IMR-90 (cell line): ENCODE results near the gene COL23A1. TPM values are rescaled to one million over a fixed set of nuclear protein-coding genes. Genes with fewer than 3 reads are reported as not detected.

ENCODE experiments used
- ATAC-seq: fragments of 200-7000 bp; cut with Tn5 transposase; 2 replicates; pipeline ENCODE4 v1.9.1; 2020; ENCODE audit warnings: low read depth, mild to moderate bottlenecking, moderate library complexity
- BruUV-seq: library from RNA; stranded (reverse); fragments of 400-500 nt; replicated peaks from 2 replicates; lab custom pipeline; 2021; lab: Mats Ljungman, UMichigan
- CTCF ChIA-PET: fragments of 300-600 bp; formaldehyde crosslinking; extraction: SDS; loops from one replicate; lab custom pipeline; 2021; ENCODE audit warnings: antibody characterized with exemption; lab: Yijun Ruan, JAX
- POLR2A ChIA-PET: fragments of 300-600 bp; sonication (Branson Sonifier 250); formaldehyde crosslinking; loops from one replicate; lab custom pipeline; 2022; ENCODE audit warnings: antibody characterized with exemption; ENCODE audit not compliant: unreplicated experiment; lab: Charles Lee
- DNase-seq: peaks from one replicate; pipeline ENCODE4 v3.0.0; 2013
- H2AFZ ChIP-seq: replicated peaks from 2 replicates; pipeline ENCODE3; 2013; ENCODE audit warnings: low read length, mild to moderate bottlenecking; ENCODE audit not compliant: poor library complexity
- H2AK5ac ChIP-seq: 2 replicates; pipeline ENCODE4 v1.6.1; 2013; ENCODE audit warnings: low read depth, low read length, inconsistent platforms
- H2AK9ac ChIP-seq: replicated peaks from 2 replicates; pipeline ENCODE3; 2013; ENCODE audit warnings: mild to moderate bottlenecking, low read depth, low read length, moderate library complexity; ENCODE audit not compliant: poor library complexity
- H2BK120ac ChIP-seq: 2 replicates; pipeline ENCODE4 v1.6.1; 2013; ENCODE audit warnings: low read depth, low read length, inconsistent platforms
- H2BK15ac ChIP-seq: 3 replicates; pipeline ENCODE4 v1.6.1; 2013; ENCODE audit warnings: low read depth, low read length, inconsistent platforms
- H2BK20ac ChIP-seq: 2 replicates; pipeline ENCODE4 v1.6.1; 2013; ENCODE audit warnings: low read depth, mild to moderate bottlenecking, inconsistent platforms, low read length, moderate library complexity
- H2BK5ac ChIP-seq: 2 replicates; pipeline ENCODE4 v1.6.1; 2013; ENCODE audit warnings: mild to moderate bottlenecking, low read depth, low read length, inconsistent platforms; ENCODE audit not compliant: poor library complexity, severe bottlenecking
- H3K14ac ChIP-seq: replicated peaks from 2 replicates; pipeline ENCODE4 v1.6.1; 2013; ENCODE audit warnings: low read depth, low read length, inconsistent platforms
- H3K18ac ChIP-seq: 2 replicates; pipeline ENCODE4 v1.6.1; 2013; ENCODE audit warnings: low read depth, low read length, control low read depth
- H3K23ac ChIP-seq: 2 replicates; pipeline ENCODE4 v1.6.1; 2013; ENCODE audit warnings: low read depth, low read length, inconsistent platforms
- H3K27ac ChIP-seq: 2 replicates; pipeline ENCODE4 v1.5.1; 2013; ENCODE audit warnings: mild to moderate bottlenecking, control low read depth, low read length; ENCODE audit not compliant: insufficient read depth
- H3K27me3 ChIP-seq: 2 replicates; pipeline ENCODE4 v1.6.1; 2013; ENCODE audit warnings: low read length; ENCODE audit not compliant: control insufficient read depth, insufficient read depth
- H3K36me3 ChIP-seq: 2 replicates; pipeline ENCODE4 v1.6.1; 2013; ENCODE audit warnings: low read length, mixed read lengths; ENCODE audit not compliant: control insufficient read depth, insufficient read depth
- H3K4ac ChIP-seq: 2 replicates; pipeline ENCODE4 v1.6.1; 2013; ENCODE audit warnings: low read depth, low read length, inconsistent platforms
- H3K4me1 ChIP-seq: 2 replicates; pipeline ENCODE4 v1.6.1; 2013; ENCODE audit warnings: low read length, mixed read lengths; ENCODE audit not compliant: control insufficient read depth, insufficient read depth
- H3K4me2 ChIP-seq: 2 replicates; pipeline ENCODE4 v1.6.1; 2013; ENCODE audit warnings: low read depth, mild to moderate bottlenecking, control low read depth, low read length, moderate library complexity
- H3K4me3 ChIP-seq: 2 replicates; pipeline ENCODE4 v1.5.1; 2013; ENCODE audit warnings: low read depth, mild to moderate bottlenecking, control low read depth, low read length, moderate library complexity; ENCODE audit not compliant: insufficient read depth
- H3K56ac ChIP-seq: 2 replicates; pipeline ENCODE4 v1.6.1; 2013; ENCODE audit warnings: low read length, inconsistent platforms; ENCODE audit not compliant: insufficient read depth; ENCODE audit errors: extremely low read depth
- H3K79me1 ChIP-seq, 2 experiments: 2 replicates each; pipeline ENCODE4 v1.6.1; 2013; ENCODE audit warnings: low read length in 2 of 2, inconsistent platforms in 1 of 2, low read depth in 1 of 2
- H3K9ac ChIP-seq: 2 replicates; pipeline ENCODE4 v1.6.1; 2013; ENCODE audit warnings: low read depth, low read length, control low read depth
- H3K9me1 ChIP-seq: 2 replicates; pipeline ENCODE4 v1.6.1; 2013; ENCODE audit warnings: low read length, inconsistent platforms; ENCODE audit not compliant: insufficient read depth
- H3K9me3 ChIP-seq: 2 replicates; pipeline ENCODE4 v1.6.1; 2013; ENCODE audit warnings: low read length; ENCODE audit not compliant: control insufficient read depth, insufficient read depth
- H4K20me1 ChIP-seq: 2 replicates; pipeline ENCODE4 v1.6.1; 2013; ENCODE audit warnings: low read length, inconsistent platforms; ENCODE audit not compliant: insufficient read depth
- H4K5ac ChIP-seq: 2 replicates; pipeline ENCODE4 v1.6.1; 2013; ENCODE audit warnings: mild to moderate bottlenecking, low read depth, low read length, control low read depth
- H4K8ac ChIP-seq, 2 experiments: 2 replicates each; pipeline ENCODE4 v1.6.1; 2013; ENCODE audit warnings: low read depth in 2 of 2, low read length in 2 of 2, control low read depth in 1 of 2, inconsistent platforms in 1 of 2
- H4K91ac ChIP-seq: 2 replicates; pipeline ENCODE4 v1.6.1; 2013; ENCODE audit warnings: low read depth, low read length, inconsistent platforms; ENCODE audit not compliant: insufficient read depth
- BHLHE40 ChIP-seq: fragments of 150-350 bp; IDR thresholded peaks from 2 replicates; pipeline ENCODE4 v1.6.1; 2016; ENCODE audit warnings: mild to moderate bottlenecking, low read depth, low read length
- FOS ChIP-seq: fragments of 150-350 bp; IDR thresholded peaks from 2 replicates; pipeline ENCODE4 v1.6.1; 2016; ENCODE audit warnings: low read depth, low read length
- MAFK ChIP-seq: IDR thresholded peaks from 2 replicates; pipeline ENCODE4 v1.6.1; 2012; ENCODE audit warnings: low read depth, low read length, improper control_type of control experiment
- POLR2A ChIP-seq: IDR thresholded peaks from 2 replicates; pipeline ENCODE4 v1.6.1; 2012; ENCODE audit warnings: mild to moderate bottlenecking, low read depth, low read length
- RCOR1 ChIP-seq: IDR thresholded peaks from 2 replicates; pipeline ENCODE4 v1.6.1; 2012; ENCODE audit warnings: mild to moderate bottlenecking, low read length, improper control_type of control experiment; ENCODE audit not compliant: insufficient replicate concordance
- SMC3 ChIP-seq: fragments of 150-350 bp; IDR thresholded peaks from 2 replicates; pipeline ENCODE4 v1.6.1; 2016; ENCODE audit warnings: low read depth, mild to moderate bottlenecking, antibody characterized with exemption, low read length, moderate library complexity
- USF2 ChIP-seq: fragments of 150-350 bp; IDR thresholded peaks from 2 replicates; pipeline ENCODE4 v1.6.1; 2017; ENCODE audit warnings: mild to moderate bottlenecking, antibody characterized with exemption, low read length, low read depth
- WGBS, 2 experiments: methylation state at CpG; one replicate each; pipeline versions ENCODE4 v1.1.5 to v1.1.7; 2013; ENCODE audit warnings: missing lambda C conversion rate in 2 of 2; ENCODE audit not compliant: insufficient read length in 1 of 2; ENCODE audit errors: extremely low coverage in 2 of 2; 5-methylcytosine and 5-hydroxymethylcytosine counted together
- dilution Hi-C: fragments of 300-500 bp; cut with HindIII; formaldehyde crosslinking; loops from one replicate; pipeline ENCODE4 v1.14.3; 2018; ENCODE audit warnings: low sequenced_read_pairs; ENCODE audit not compliant: unreplicated experiment
- in situ Hi-C: fragments of 300-500 bp; cut with MboI; formaldehyde crosslinking; loops from 3 replicates; pipeline ENCODE4 v1.14.3; 2019; ENCODE audit warnings: low sequenced_read_pairs, inconsistent platforms, mixed read lengths
- intact Hi-C: fragments of 100-400 bp; cut with micrococcal nuclease; formaldehyde crosslinking; loops from 2 replicates; pipeline ENCODE4 v1.10.0; 2022
- polyA plus RNA-seq, 3 experiments: library from polyadenylated mRNA; depleted of rRNA; stranded (reverse); fragments of >200 nt; gene quantifications; 2 replicates each; pipeline ENCODE4 v1.2.3, GENCODE V29; 2012; ENCODE audit warnings: low replicate concordance in 1 of 3
- total RNA-seq: library from RNA; depleted of rRNA; stranded (reverse); fragments of >200 nt; gene quantifications from 2 replicates; pipeline ENCODE4 v1.2.3, GENCODE V29; 2012

COL23A1 gene
- total and polyA plus RNA-seq, 2 of the 4 experiments (the other 2 are of a cell fraction) = not detected

GRCh38 chr5:178557416-178557815, 32.8 kb downstream of the COL23A1 start:
- Histone ChIP-seq H3K9me3 (peaks cover 20% of the 10 kb centered on the region), H2AK9ac (no peak overlapping the region), H4K91ac (no peak overlapping the region), H3K4me3 (no peak overlapping the region), H3K56ac (no peak overlapping the region), H3K4ac (no peak overlapping the region), H2AK5ac (no peak overlapping the region), H3K9me1 (no peaks in the 10 kb centered on the region), H3K14ac (no peak overlapping the region), H3K9ac (no peak overlapping the region), H3K27me3 (no peaks in the 10 kb centered on the region), H4K8ac (no peak overlapping the region), H4K20me1 (no peaks in the 10 kb centered on the region), H2BK120ac (no peak overlapping the region), H3K4me1 (no peaks in the 10 kb centered on the region), H2BK5ac (no peak overlapping the region), H3K18ac (no peak overlapping the region), H3K23ac (no peak overlapping the region), H3K4me2 (no peak overlapping the region), H3K36me3 (no peaks in the 10 kb centered on the region), H3K27ac (no peak overlapping the region), H2BK15ac (no peak overlapping the region), H2AFZ (no peak overlapping the region), H3K79me1 (no peaks in the 10 kb centered on the region), H2BK20ac (no peak overlapping the region), H4K5ac (no peak overlapping the region)
- ATAC-seq = no peak
- POLR2A ChIA-PET = no interaction called here
- in situ Hi-C loops (no loop called here), intact Hi-C loops (no loop called here), dilution Hi-C loops (no loop called here)
- DNase-seq = no peak
- WGBS, 2 experiments = no CpG with 5 or more reads among the region's 11 CpGs
- no TSS peak for BruUV-seq
- CTCF ChIA-PET = no interaction called here
- TF ChIP-seq BHLHE40 (no peak), USF2 (no peak), MAFK (no peak), RCOR1 (no peak), FOS (no peak), SMC3 (no peak), POLR2A (no peak)
